ENCODE results near the gene MYO7A. TPM values are rescaled to one million over a fixed set of nuclear protein-coding genes. Genes with fewer than 3 reads are reported as not detected.

The MYO7A gene
- total RNA-seq, 1 donor from 2014 or later = 46.4 TPM

GRCh38 chr11:77124488-77124887 is 3.6 kb upstream of the MYO7A start:
- no peak overlapping the region for H3K4me3 ChIP-seq
- intact Hi-C loops (cut with DNase I) = no loop called here
- no peak for TF ChIP-seq CTCF (IDR thresholded peaks at IDR 0.05)
- no peaks in the 10 kb centered on the region for H3K27me3 ChIP-seq
- peaks cover 11 to 14% of the 10 kb centered on the region in 2 donors for H3K4me1 ChIP-seq
- H3K9me3 ChIP-seq = no peaks in the 10 kb centered on the region
- H3K36me3 ChIP-seq = peaks cover 12 to 26% of the 10 kb centered on the region in 2 donors
- no peak for DNase-seq (ENCODE audit: low spot score in 2 of 2)
- no peak overlapping the region for H3K27ac ChIP-seq

GRCh38 chr11:77125191-77125590 is 2.9 kb upstream of the MYO7A start:
- Histone ChIP-seq H3K27ac (no peak overlapping the region), H3K4me3 (no peak overlapping the region), H3K27me3 (no peaks in the 10 kb centered on the region), H3K4me1 (peaks cover 11 to 14% of the 10 kb centered on the region in 2 donors), H3K36me3 (peaks cover 12 to 21% of the 10 kb centered on the region in 2 donors), H3K9me3 (no peaks in the 10 kb centered on the region)
- no peak for DNase-seq (ENCODE audit: low spot score in 2 of 2)
- TF ChIP-seq CTCF (IDR thresholded peaks at IDR 0.05) = no peak
- intact Hi-C loops (cut with DNase I) = no loop called here

- intact Hi-C loops (cut with DNase I) = loop anchor here (2.0 kb wide), 1 partner anchor 423 kb away; no protein-coding TSS in a partner anchor
- no peak for DNase-seq (ENCODE audit: low spot score in 2 of 2)
- peaks cover 11 to 14% of the 10 kb centered on the region in 2 donors for H3K4me1 ChIP-seq
These were observed 2.4 kb upstream of the MYO7A start for GRCh38 chr11:77125695-77126094.

GRCh38 chr11:77126156-77126775 is 1.8 kb upstream of the MYO7A start:
- no peak for DNase-seq (ENCODE audit: low spot score in 2 of 2)
- Histone ChIP-seq H3K4me3 (no peak overlapping the region), H3K4me1 (peaks cover 11 to 18% of the 10 kb centered on the region in 2 donors), H3K27me3 (no peaks in the 10 kb centered on the region), H3K9me3 (no peaks in the 10 kb centered on the region), H3K27ac (no peak overlapping the region), H3K36me3 (peaks cover 5 to 11% of the 10 kb centered on the region in 2 donors)
- no peak for TF ChIP-seq CTCF (IDR thresholded peaks at IDR 0.05)
- intact Hi-C loops (cut with DNase I) = loop anchor here (2.0 kb wide), 1 partner anchor 423 kb away; no protein-coding TSS in a partner anchor

More at GRCh38 chr11:77125695-77126094, 2.4 kb upstream of the MYO7A start:
- no peak overlapping the region for H3K27ac ChIP-seq
- H3K36me3 ChIP-seq = peaks cover 8 to 17% of the 10 kb centered on the region in 2 donors
- H3K4me3 ChIP-seq = no peak overlapping the region
- H3K27me3 ChIP-seq = no peaks in the 10 kb centered on the region
- TF ChIP-seq CTCF (IDR thresholded peaks at IDR 0.05) = no peak
- no peaks in the 10 kb centered on the region for H3K9me3 ChIP-seq

- Histone ChIP-seq H3K4me3 (peak overlapping the region; percentile 48 to 71), H3K4me1 (peaks cover 11 to 20% of the 10 kb centered on the region in 2 donors), H3K36me3 (peaks cover 0 to 7% of the 10 kb centered on the region in 2 donors), H3K27me3 (no peaks in the 10 kb centered on the region), H3K9me3 (no peaks in the 10 kb centered on the region), H3K27ac (no peak overlapping the region)
- no peak for TF ChIP-seq CTCF (IDR thresholded peaks at IDR 0.05)
- DNase-seq (ENCODE audit: low spot score in 2 of 2) = no peak
- intact Hi-C loops (cut with DNase I) = loop anchor here (1.0 to 2.0 kb wide), 2 partner anchors 61 to 422 kb away; no protein-coding TSS in a partner anchor
These were observed 1.2 kb upstream of the MYO7A start for GRCh38 chr11:77126861-77127234.

Data from ascending aorta (tissue), 2 donors.